Chondrocyte (in vitro differentiated cells): ENCODE data around the gene AZIN2. TPM values are rescaled to one million over a fixed set of nuclear protein-coding genes. Genes with fewer than 3 reads are reported as not detected.
A peak's percentile ranks its signal among the peaks of the same experiment; 100 is the strongest.

Experiments
- DNase-seq: peaks from one replicate; pipeline ENCODE4 v3.0.0; 2021; ENCODE audit warnings: mixed read lengths, low spot score
- H3K27ac Mint-ChIP-seq: one replicate; pipeline ENCODE4 v1.8.0; 2021; ENCODE audit warnings: mild to moderate bottlenecking, moderate library complexity, mixed read lengths; ENCODE audit not compliant: unreplicated experiment
- H3K27me3 Mint-ChIP-seq: 2 replicates; pipeline ENCODE4 v1.8.0; 2021; ENCODE audit warnings: low read depth, mixed read lengths
- H3K36me3 Mint-ChIP-seq: 2 replicates; pipeline ENCODE4 v1.8.0; 2021; ENCODE audit warnings: low read depth, mixed read lengths
- H3K4me1 Mint-ChIP-seq: 2 replicates; pipeline ENCODE4 v1.8.0; 2021; ENCODE audit warnings: low read depth, mild to moderate bottlenecking, mixed read lengths
- H3K4me3 Mint-ChIP-seq: one replicate; pipeline ENCODE4 v1.8.0; 2021; ENCODE audit warnings: mild to moderate bottlenecking, moderate library complexity, mixed read lengths; ENCODE audit not compliant: unreplicated experiment
- H3K9me3 Mint-ChIP-seq: 2 replicates; pipeline ENCODE4 v1.8.0; 2021; ENCODE audit warnings: low read depth, mixed read lengths
- CTCF ChIP-seq: fragments of 200-600 bp; sonication (generic); IDR thresholded peaks from 2 replicates; pipeline ENCODE4 v1.5.0; 2021; ENCODE audit warnings: antibody characterized with exemption, mild to moderate bottlenecking, moderate library complexity
- long read RNA-seq: library from polyadenylated mRNA; stranded (forward); transcript quantifications from one replicate; pipeline ENCODE4 v2.0.0, GENCODE V29; 2021
- total RNA-seq: library from RNA; stranded (reverse); gene quantifications from 3 replicates; pipeline ENCODE4 v1.2.1, GENCODE V29; 2021

The AZIN2 gene
- total RNA-seq, result 3.5 to 12.4 TPM (median 5.8 TPM) in 3 replicates
- long read RNA-seq, partial matches to known transcripts, result 0 of 1 reads
- long read RNA-seq, other reads (novel, unspliced or antisense), result 1 of 1 reads

GRCh38 chr1:33080885-33081553 is at the start of gene AZIN2:
AZIN2 (plus strand) TSS chr1:33081153; CDS start chr1:33082250, 1,097 bp downstream.
- peak; percentile 47 for TF ChIP-seq CTCF
- Mint-ChIP-seq H3K4me3 (peak within 1 kb of the TSS; percentile 78), H3K36me3 (no peaks in the 10 kb centered on the region), H3K9me3 (no peaks in the 10 kb centered on the region), H3K4me1 (peaks cover 17% of the 10 kb centered on the region), H3K27ac (peak within 1 kb of the TSS; percentile 34), H3K27me3 (no peaks in the 10 kb centered on the region)
- DNase-seq, result peak; percentile 98

GRCh38 chr1:33031506-33031905 is 49.4 kb upstream of the AZIN2 start:
- H3K4me3 Mint-ChIP-seq, result no peak overlapping the region
- TF ChIP-seq CTCF, result no peak
- H3K9me3 Mint-ChIP-seq, result no peaks in the 10 kb centered on the region
- H3K27me3 Mint-ChIP-seq, result no peaks in the 10 kb centered on the region
- peaks cover 51% of the 10 kb centered on the region for H3K4me1 Mint-ChIP-seq
- H3K27ac Mint-ChIP-seq, result no peak overlapping the region
- DNase-seq, result no peak
- no peaks in the 10 kb centered on the region for H3K36me3 Mint-ChIP-seq

- TF ChIP-seq CTCF, result no peak
- Mint-ChIP-seq H3K36me3 (no peaks in the 10 kb centered on the region), H3K4me3 (no peak overlapping the region), H3K4me1 (peaks cover 58% of the 10 kb centered on the region), H3K27ac (peak overlapping the region; percentile 39), H3K9me3 (no peaks in the 10 kb centered on the region), H3K27me3 (no peaks in the 10 kb centered on the region)
- no peak for DNase-seq
These were observed 48.7 kb upstream of the AZIN2 start for GRCh38 chr1:33032126-33032869.

GRCh38 chr1:33036051-33036525 is 44.9 kb upstream of the AZIN2 start:
- Mint-ChIP-seq H3K4me1 (peaks cover 38% of the 10 kb centered on the region), H3K27ac (peak overlapping the region; percentile 96), H3K27me3 (no peaks in the 10 kb centered on the region)

More at GRCh38 chr1:33036051-33036525, 44.9 kb upstream of the AZIN2 start:
- no peak for TF ChIP-seq CTCF
- DNase-seq, result no peak
- Mint-ChIP-seq H3K36me3 (no peaks in the 10 kb centered on the region), H3K4me3 (peak overlapping the region; percentile 93), H3K9me3 (no peaks in the 10 kb centered on the region)
